ACC112 (cell line): Measurements from ENCODE around the gene TTC3.

Experiments
- H2AFZ ChIP-seq: fragments of 200-600 bp; sonication (generic); one replicate; pipeline ENCODE4 v1.6.0; 2017; ENCODE audit warnings: antibody characterized with exemption, low read length; ENCODE audit not compliant: unreplicated experiment
- H3K27ac ChIP-seq: fragments of 200-600 bp; sonication (generic); 2 replicates; pipeline ENCODE4 v1.5.1; 2014; ENCODE audit warnings: low read depth, mild to moderate bottlenecking, antibody characterized with exemption, low read length, moderate library complexity
- H3K27me3 ChIP-seq: fragments of 200-600 bp; sonication (generic); 2 replicates; pipeline ENCODE4 v1.6.1; 2014; ENCODE audit warnings: mild to moderate bottlenecking, antibody characterized with exemption, low read length, moderate library complexity, mixed read lengths; ENCODE audit not compliant: insufficient read depth
- H3K36me3 ChIP-seq: fragments of 200-600 bp; sonication (generic); 2 replicates; pipeline ENCODE4 v1.6.1; 2016; ENCODE audit warnings: mild to moderate bottlenecking, antibody characterized with exemption, low read length, moderate library complexity, mixed read lengths; ENCODE audit not compliant: insufficient read depth
- H3K4me1 ChIP-seq: fragments of 200-600 bp; sonication (generic); one replicate; pipeline ENCODE4 v1.6.1; 2016; ENCODE audit warnings: low read length, mixed read lengths; ENCODE audit not compliant: insufficient read depth, unreplicated experiment, control insufficient read depth
- H3K4me3 ChIP-seq: fragments of 200-600 bp; sonication (generic); 2 replicates; pipeline ENCODE4 v1.5.1; 2014; ENCODE audit warnings: mild to moderate bottlenecking, low read depth, low read length
- H3K79me2 ChIP-seq: fragments of 200-600 bp; sonication (generic); one replicate; pipeline ENCODE4 v1.6.0; 2016; ENCODE audit warnings: low read length; ENCODE audit not compliant: control insufficient read depth, unreplicated experiment, insufficient read depth

The TTC3 gene

GRCh38 chr21:37193006-37193405 is 120.0 kb downstream of the TTC3 start:
- Histone ChIP-seq H3K79me2 (no peaks in the 10 kb centered on the region), H3K4me1 (peaks cover 9% of the 10 kb centered on the region), H3K27me3 (no peaks in the 10 kb centered on the region), H3K36me3 (peaks cover 21% of the 10 kb centered on the region), H3K27ac (no peak overlapping the region), H3K4me3 (no peak overlapping the region), H2AFZ (no peak overlapping the region)

GRCh38 chr21:37193676-37194075 is 120.6 kb downstream of the TTC3 start:
- Histone ChIP-seq H3K4me3 (no peak overlapping the region), H2AFZ (no peak overlapping the region)

GRCh38 chr21:37195059-37195458 is 122.0 kb downstream of the TTC3 start:
- Histone ChIP-seq H2AFZ (no peak overlapping the region), H3K36me3 (peaks cover 17% of the 10 kb centered on the region), H3K79me2 (no peaks in the 10 kb centered on the region), H3K4me1 (peaks cover 20% of the 10 kb centered on the region), H3K27me3 (no peaks in the 10 kb centered on the region), H3K27ac (no peak overlapping the region), H3K4me3 (no peak overlapping the region)

More at GRCh38 chr21:37193676-37194075, 120.6 kb downstream of the TTC3 start:
- H3K4me1 ChIP-seq = peaks cover 10% of the 10 kb centered on the region
- H3K27ac ChIP-seq = no peak overlapping the region
- H3K79me2 ChIP-seq = no peaks in the 10 kb centered on the region
- no peaks in the 10 kb centered on the region for H3K27me3 ChIP-seq
- peaks cover 16% of the 10 kb centered on the region for H3K36me3 ChIP-seq

- Histone ChIP-seq H3K36me3 (peaks cover 18% of the 10 kb centered on the region), H3K27me3 (no peaks in the 10 kb centered on the region), H2AFZ (no peak overlapping the region), H3K79me2 (peaks cover 2% of the 10 kb centered on the region), H3K27ac (no peak overlapping the region), H3K4me1 (peaks cover 20% of the 10 kb centered on the region), H3K4me3 (no peak overlapping the region)
These were observed 122.6 kb downstream of the TTC3 start for GRCh38 chr21:37195610-37196009.

GRCh38 chr21:37196847-37197246 is 123.8 kb downstream of the TTC3 start:
- peaks cover 19% of the 10 kb centered on the region for H3K36me3 ChIP-seq
- H3K4me3 ChIP-seq = no peak overlapping the region
- H3K27me3 ChIP-seq = no peaks in the 10 kb centered on the region
- peaks cover 2% of the 10 kb centered on the region for H3K79me2 ChIP-seq
- no peak overlapping the region for H3K27ac ChIP-seq
- peaks cover 20% of the 10 kb centered on the region for H3K4me1 ChIP-seq
- H2AFZ ChIP-seq = no peak overlapping the region

GRCh38 chr21:37197746-37198145 is 124.7 kb downstream of the TTC3 start:
- Histone ChIP-seq H3K27ac (no peak overlapping the region), H3K27me3 (no peaks in the 10 kb centered on the region), H2AFZ (no peak overlapping the region), H3K36me3 (peaks cover 17% of the 10 kb centered on the region), H3K4me1 (peaks cover 20% of the 10 kb centered on the region), H3K4me3 (no peak overlapping the region), H3K79me2 (peaks cover 2% of the 10 kb centered on the region)

GRCh38 chr21:37199057-37199924 is 126.2 kb downstream of the TTC3 start:
- Histone ChIP-seq H3K36me3 (peaks cover 24% of the 10 kb centered on the region; the same call in 1 of the 2 replicates), H3K27me3 (no peaks in the 10 kb centered on the region), H3K4me3 (no peak overlapping the region), H2AFZ (no peak overlapping the region), H3K27ac (peak overlapping the region; percentile 43; the same call in 1 of the 2 replicates), H3K79me2 (peaks cover 2% of the 10 kb centered on the region), H3K4me1 (peaks cover 20% of the 10 kb centered on the region)

- Histone ChIP-seq H3K4me1 (peaks cover 13% of the 10 kb centered on the region), H3K79me2 (peaks cover 2% of the 10 kb centered on the region), H3K4me3 (no peak overlapping the region), H3K27ac (no peak overlapping the region), H3K27me3 (no peaks in the 10 kb centered on the region), H3K36me3 (peaks cover 21% of the 10 kb centered on the region; the same call in 1 of the 2 replicates), H2AFZ (no peak overlapping the region)
These were observed 127.8 kb downstream of the TTC3 start for GRCh38 chr21:37200641-37201480.

- peaks cover 17% of the 10 kb centered on the region; the same call in 1 of the 2 replicates for H3K36me3 ChIP-seq
- no peak overlapping the region for H3K4me3 ChIP-seq
- peaks cover 14% of the 10 kb centered on the region for H3K4me1 ChIP-seq
- no peak overlapping the region for H2AFZ ChIP-seq
- no peaks in the 10 kb centered on the region for H3K27me3 ChIP-seq
- H3K79me2 ChIP-seq = peaks cover 2% of the 10 kb centered on the region
- no peak overlapping the region for H3K27ac ChIP-seq
These were observed 129.4 kb downstream of the TTC3 start for GRCh38 chr21:37202221-37203110.

GRCh38 chr21:37204580-37204979 is 131.5 kb downstream of the TTC3 start:
- Histone ChIP-seq H2AFZ (no peak overlapping the region), H3K4me1 (peaks cover 11% of the 10 kb centered on the region), H3K79me2 (peaks cover 2% of the 10 kb centered on the region), H3K36me3 (peaks cover 17% of the 10 kb centered on the region; the same call in 1 of the 2 replicates), H3K27me3 (no peaks in the 10 kb centered on the region), H3K4me3 (no peak overlapping the region), H3K27ac (no peak overlapping the region)
